ENCODE measurements around the gene FGF18. TPM values are rescaled to one million over a fixed set of nuclear protein-coding genes. Genes with fewer than 3 reads are reported as not detected.

The FGF18 gene
- total and polyA plus RNA-seq, 2 donors (not counting 3 experiments of a cell fraction or from before 2014, with no cell fraction given), result 0.04 to 0.27 TPM

DNA sequence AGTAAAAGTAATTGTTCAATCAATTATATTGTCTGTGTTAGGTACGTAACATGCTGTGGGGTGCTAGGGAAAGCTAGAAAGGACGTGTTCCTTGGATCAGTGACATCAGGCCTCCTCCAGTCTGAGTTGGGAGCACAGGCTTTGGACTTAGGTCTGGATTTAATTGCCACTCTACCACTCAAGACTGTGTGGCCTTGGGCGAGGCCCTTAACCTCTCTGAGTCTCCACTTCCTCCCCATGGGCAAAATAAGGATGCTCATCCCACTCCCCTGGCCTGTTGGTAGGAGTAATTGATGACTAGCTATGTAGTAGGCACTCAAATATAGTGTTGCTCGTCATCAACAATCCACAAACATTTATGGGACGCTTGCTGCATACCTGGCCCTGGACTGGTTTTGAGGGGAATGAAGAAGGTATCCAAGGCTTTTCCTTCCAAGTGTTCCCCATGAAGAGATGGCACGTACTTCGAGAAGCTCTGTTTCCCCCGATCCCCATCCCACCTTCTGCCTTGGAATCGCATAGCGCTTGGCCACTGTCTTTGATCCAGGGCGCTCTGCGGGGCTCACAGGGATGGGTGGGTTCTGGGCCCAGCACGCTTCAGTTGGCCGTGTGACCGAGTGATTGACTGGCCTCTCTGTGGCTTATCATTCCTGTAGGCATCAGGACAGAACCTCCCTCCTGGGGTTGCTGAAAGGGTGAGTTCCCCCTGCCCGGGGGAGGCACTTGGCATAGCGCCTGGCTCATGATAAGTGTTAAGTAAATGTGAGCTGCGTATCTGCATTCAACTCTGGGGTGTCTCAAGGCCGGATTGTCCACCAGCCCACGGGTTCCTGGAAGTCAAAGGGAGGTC is 8.1 kb downstream of the FGF18 start:
- POLR2A ChIA-PET, result no interaction called here
- Histone ChIP-seq H3K27ac (ENCODE audit: insufficient read depth, low read depth, low read length) (no peak overlapping the region), H3K79me2 (ENCODE audit: control insufficient read depth, insufficient read depth, low read length) (no peaks in the 10 kb centered on the region), H3K9me1 (replicated peaks; ENCODE audit: control insufficient read depth, extremely low read depth, insufficient read depth, low read length) (no peaks in the 10 kb centered on the region), H3K9me3 (replicated peaks; ENCODE audit: control insufficient read depth, insufficient read depth, low read length) (no peaks in the 10 kb centered on the region), H3K36me3 (ENCODE audit: control insufficient read depth in 2 of 2, extremely low read depth in 1 of 2, insufficient read depth in 2 of 2, low read length in 2 of 2) (no peaks in the 10 kb centered on the region), H3K9ac (replicated peaks; ENCODE audit: extremely low read depth, insufficient read depth, low read length) (no peak overlapping the region), H3K4me3 (replicated peaks in 1 of 3; ENCODE audit: insufficient read depth in 1 of 3, low read depth in 1 of 3, low read length in 3 of 3) (no peak overlapping the region), H3K4me1 (ENCODE audit: control insufficient read depth, extremely low read depth, insufficient read depth, low read length) (no peaks in the 10 kb centered on the region), H4K20me1 (replicated peaks; ENCODE audit: control insufficient read depth, extremely low read depth, insufficient read depth, low read length) (no peaks in the 10 kb centered on the region), H3K27me3 (ENCODE audit: control insufficient read depth in 2 of 2, insufficient read depth in 2 of 2, low read length in 2 of 2) (no peaks in the 10 kb centered on the region), H3K4me2 (ENCODE audit: insufficient read depth, low read length) (no peak overlapping the region), H2AFZ (ENCODE audit: low read depth, low read length) (no peak overlapping the region)
- no TSS peak for BruUV-seq (replicated peaks)
- TF ChIP-seq MYC (IDR thresholded peaks at IDR 0.05; ENCODE audit: low read depth, low read length) (no peak), POLR2AphosphoS5 (IDR thresholded peaks at IDR 0.05; ENCODE audit: insufficient read depth, low read depth, low read length) (no peak), POLR2A (IDR thresholded peaks at IDR 0.05; ENCODE audit: low read depth, low read length) (no peak), FOS (IDR thresholded peaks at IDR 0.05; ENCODE audit: borderline replicate concordance, insufficient read depth, low read length) (no peak), EZH2 (IDR thresholded peaks at IDR 0.05; ENCODE audit: borderline replicate concordance, low read depth, low read length, severe bottlenecking) (no peak), GATA2 (IDR thresholded peaks at IDR 0.05; ENCODE audit: insufficient read depth, insufficient read length, low read depth, low read length) (no peak), JUN (IDR thresholded peaks at IDR 0.05; ENCODE audit: borderline replicate concordance, insufficient read depth, insufficient read length, low read depth) (no peak)
- TF ChIP-seq, protein P1, sequence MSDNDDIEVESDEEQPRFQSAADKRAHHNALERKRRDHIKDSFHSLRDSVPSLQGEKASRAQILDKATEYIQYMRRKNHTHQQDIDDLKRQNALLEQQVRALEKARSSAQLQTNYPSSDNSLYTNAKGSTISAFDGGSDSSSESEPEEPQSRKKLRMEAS (IDR thresholded peaks at IDR 0.05; ENCODE audit: insufficient read depth, insufficient read length), result no peak
- TF ChIP-seq, protein P2, sequence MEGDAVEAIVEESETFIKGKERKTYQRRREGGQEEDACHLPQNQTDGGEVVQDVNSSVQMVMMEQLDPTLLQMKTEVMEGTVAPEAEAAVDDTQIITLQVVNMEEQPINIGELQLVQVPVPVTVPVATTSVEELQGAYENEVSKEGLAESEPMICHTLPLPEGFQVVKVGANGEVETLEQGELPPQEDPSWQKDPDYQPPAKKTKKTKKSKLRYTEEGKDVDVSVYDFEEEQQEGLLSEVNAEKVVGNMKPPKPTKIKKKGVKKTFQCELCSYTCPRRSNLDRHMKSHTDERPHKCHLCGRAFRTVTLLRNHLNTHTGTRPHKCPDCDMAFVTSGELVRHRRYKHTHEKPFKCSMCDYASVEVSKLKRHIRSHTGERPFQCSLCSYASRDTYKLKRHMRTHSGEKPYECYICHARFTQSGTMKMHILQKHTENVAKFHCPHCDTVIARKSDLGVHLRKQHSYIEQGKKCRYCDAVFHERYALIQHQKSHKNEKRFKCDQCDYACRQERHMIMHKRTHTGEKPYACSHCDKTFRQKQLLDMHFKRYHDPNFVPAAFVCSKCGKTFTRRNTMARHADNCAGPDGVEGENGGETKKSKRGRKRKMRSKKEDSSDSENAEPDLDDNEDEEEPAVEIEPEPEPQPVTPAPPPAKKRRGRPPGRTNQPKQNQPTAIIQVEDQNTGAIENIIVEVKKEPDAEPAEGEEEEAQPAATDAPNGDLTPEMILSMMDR (IDR thresholded peaks at IDR 0.05; ENCODE audit: extremely low read depth in 1 of 2, insufficient read depth in 1 of 2, low read depth in 1 of 2, low read length in 2 of 2), result no peak
- intact Hi-C loops (cut with micrococcal nuclease), result no loop called here
- DNase-seq (ENCODE audit: low read depth, low spot score) (no peak), FAIRE-seq (no peak)
- CTCF ChIA-PET, result interaction anchor here (1.0 to 1.2 kb wide), 2 partner anchors 9 to 26 kb away, joined by 3 to 5 read pairs; partner anchors contain the start of gene FGF18
- dilution Hi-C loops (cut with MboI; ENCODE audit: extremely low pct_ligation_motif_present, low sequenced_read_pairs), result no loop called here

All from endothelial cell of umbilical vein (primary cell).